Measurements from ENCODE around the gene PIK3CA. TPM values are rescaled to one million over a fixed set of nuclear protein-coding genes. Genes with fewer than 3 reads are reported as not detected.
A peak's percentile ranks its signal among the peaks of the same experiment; 100 is the strongest.

The PIK3CA gene
- total RNA-seq, 2 experiments from 2014 or later = 9.0 to 17.8 TPM

GRCh38 chr3:179136195-179136594 lies 12.0 kb upstream of the PIK3CA start:
- Histone ChIP-seq H3K27ac (ENCODE audit: low read depth, low read length, poor library complexity, severe bottlenecking) (no peak overlapping the region), H2AFZ (ENCODE audit: low read length) (no peak overlapping the region), H4K20me1 (ENCODE audit: insufficient read depth, low read length) (no peaks in the 10 kb centered on the region), H3K9me2 (ENCODE audit: insufficient read depth, low read length) (no peaks in the 10 kb centered on the region), H3K4me1 (ENCODE audit: insufficient read depth, low read length, poor library complexity, severe bottlenecking) (no peaks in the 10 kb centered on the region), H3K79me2 (ENCODE audit: insufficient read depth, low read depth, low read length) (no peaks in the 10 kb centered on the region), H3K36me3 (ENCODE audit: insufficient read depth, low read length) (no peaks in the 10 kb centered on the region), H3K9me3 (ENCODE audit: low read length) (no peaks in the 10 kb centered on the region), H3K4me3 (ENCODE audit: low read depth, low read length, poor library complexity, severe bottlenecking) (no peak overlapping the region), H3K4me2 (ENCODE audit: low read length) (no peak overlapping the region)
- BruUV-seq (replicated peaks) = no TSS peak
- ChIA-PET POLR2A (interaction anchor here (1.3 kb wide), 1 partner anchor 20 kb away, joined by 4 read pairs; no protein-coding TSS in a partner anchor), CTCF (ENCODE audit: unreplicated experiment) (no interaction called here)
- intact Hi-C loops (cut with micrococcal nuclease; ENCODE audit: unreplicated experiment) = no loop called here
- no peak for DNase-seq (ENCODE audit: low spot score)
- TF ChIP-seq CTCF (conservative IDR thresholded peaks at IDR 0.05; ENCODE audit: low read length) = no peak

GRCh38 chr3:179141890-179142289 lies 6.3 kb upstream of the PIK3CA start:
- H3K79me2 ChIP-seq (ENCODE audit: insufficient read depth, low read depth, low read length) = no peaks in the 10 kb centered on the region
- no peak overlapping the region for H3K4me2 ChIP-seq (ENCODE audit: low read length)
- no peak overlapping the region for H3K4me3 ChIP-seq (ENCODE audit: low read depth, low read length, poor library complexity, severe bottlenecking)
- H3K9me3 ChIP-seq (ENCODE audit: low read length) = no peaks in the 10 kb centered on the region
- no TSS peak for BruUV-seq (replicated peaks)
- intact Hi-C loops (cut with micrococcal nuclease; ENCODE audit: unreplicated experiment) = no loop called here
- no peaks in the 10 kb centered on the region for H3K36me3 ChIP-seq (ENCODE audit: insufficient read depth, low read length)
- H3K4me1 ChIP-seq (ENCODE audit: insufficient read depth, low read length, poor library complexity, severe bottlenecking) = no peaks in the 10 kb centered on the region
- no peak overlapping the region for H2AFZ ChIP-seq (ENCODE audit: low read length)
- TF ChIP-seq EZH2phosphoT487 (IDR thresholded peaks at IDR 0.05; ENCODE audit: borderline replicate concordance, low read depth, low read length) = no peak
- no peak for TF ChIP-seq CTCF (conservative IDR thresholded peaks at IDR 0.05; ENCODE audit: low read length)
- DNase-seq (ENCODE audit: low spot score) = no peak
- H4K20me1 ChIP-seq (ENCODE audit: insufficient read depth, low read length) = no peaks in the 10 kb centered on the region
- H3K9me2 ChIP-seq (ENCODE audit: insufficient read depth, low read length) = no peaks in the 10 kb centered on the region
- CTCF ChIA-PET (ENCODE audit: unreplicated experiment) = no interaction called here
- H3K27ac ChIP-seq (ENCODE audit: low read depth, low read length, poor library complexity, severe bottlenecking) = no peak overlapping the region
- POLR2A ChIA-PET = interaction anchor here (0.5 to 1.5 kb wide), 4 partner anchors 40 to 703 kb away, joined by 3 to 4 read pairs (median 4); no protein-coding TSS in a partner anchor

- Histone ChIP-seq H3K79me2 (ENCODE audit: insufficient read depth, low read depth, low read length) (peaks cover 33% of the 10 kb centered on the region), H3K9me3 (ENCODE audit: low read length) (no peaks in the 10 kb centered on the region), H3K4me3 (ENCODE audit: low read depth, low read length, poor library complexity, severe bottlenecking) (peak overlapping the region; percentile 89), H3K36me3 (ENCODE audit: insufficient read depth, low read length) (no peaks in the 10 kb centered on the region), H3K9me2 (ENCODE audit: insufficient read depth, low read length) (no peaks in the 10 kb centered on the region), H4K20me1 (ENCODE audit: insufficient read depth, low read length) (peaks cover 27% of the 10 kb centered on the region), H3K4me1 (ENCODE audit: insufficient read depth, low read length, poor library complexity, severe bottlenecking) (peaks cover 17% of the 10 kb centered on the region), H3K27ac (ENCODE audit: low read depth, low read length, poor library complexity, severe bottlenecking) (peak overlapping the region; percentile 77), H3K4me2 (ENCODE audit: low read length) (peak overlapping the region; percentile 92), H2AFZ (ENCODE audit: low read length) (peak overlapping the region; percentile 97)
- intact Hi-C loops (cut with micrococcal nuclease; ENCODE audit: unreplicated experiment) = loop anchor here (1.0 to 5.0 kb wide), 3 partner anchors 125 to 169 kb away; no protein-coding TSS in a partner anchor
- TF ChIP-seq EZH2phosphoT487 (IDR thresholded peaks at IDR 0.05; ENCODE audit: borderline replicate concordance, low read depth, low read length) (no peak), CTCF (conservative IDR thresholded peaks at IDR 0.05; ENCODE audit: low read length) (peak; percentile 90)
- ChIA-PET POLR2A (interaction anchor here (0.9 to 2.1 kb wide), 2 partner anchors 11 to 20 kb away, joined by 5 to 10 read pairs; no protein-coding TSS in a partner anchor), CTCF (ENCODE audit: unreplicated experiment) (no interaction called here)
- DNase-seq (ENCODE audit: low spot score) = peak; percentile 78
- BruUV-seq (replicated peaks) = no TSS peak
Measured at GRCh38 chr3:179146911-179147513, 1.1 kb upstream of the PIK3CA start.

Measured in OCI-LY7 (cell line).